ENCODE data around the gene NR2E1.

DNA sequence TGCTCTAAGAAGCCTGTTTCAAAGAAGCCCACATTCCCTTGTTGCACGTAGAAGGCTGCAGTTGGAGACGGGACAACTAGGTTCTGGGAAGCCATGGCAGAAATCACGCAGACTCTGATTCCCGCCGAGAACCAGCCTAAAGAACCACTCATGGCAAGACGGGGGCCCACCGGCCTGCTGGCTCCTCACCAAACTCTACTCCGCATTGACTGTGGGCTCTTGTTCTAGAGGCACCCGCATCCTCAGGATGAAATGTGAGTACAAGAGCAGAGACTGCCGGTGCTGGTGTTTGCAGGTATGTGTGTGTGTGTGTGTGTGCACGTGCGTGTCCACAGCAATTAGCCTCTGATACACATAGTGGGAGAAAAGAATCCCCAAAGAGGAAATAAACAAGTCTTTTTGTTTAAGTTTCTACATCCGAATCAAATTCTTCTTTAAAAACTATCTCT lies 42.3 kb upstream of the NR2E1 start:
- no peak for TF ChIP-seq POLR2A (IDR thresholded peaks at IDR 0.05)
- TF ChIP-seq, protein P1, sequence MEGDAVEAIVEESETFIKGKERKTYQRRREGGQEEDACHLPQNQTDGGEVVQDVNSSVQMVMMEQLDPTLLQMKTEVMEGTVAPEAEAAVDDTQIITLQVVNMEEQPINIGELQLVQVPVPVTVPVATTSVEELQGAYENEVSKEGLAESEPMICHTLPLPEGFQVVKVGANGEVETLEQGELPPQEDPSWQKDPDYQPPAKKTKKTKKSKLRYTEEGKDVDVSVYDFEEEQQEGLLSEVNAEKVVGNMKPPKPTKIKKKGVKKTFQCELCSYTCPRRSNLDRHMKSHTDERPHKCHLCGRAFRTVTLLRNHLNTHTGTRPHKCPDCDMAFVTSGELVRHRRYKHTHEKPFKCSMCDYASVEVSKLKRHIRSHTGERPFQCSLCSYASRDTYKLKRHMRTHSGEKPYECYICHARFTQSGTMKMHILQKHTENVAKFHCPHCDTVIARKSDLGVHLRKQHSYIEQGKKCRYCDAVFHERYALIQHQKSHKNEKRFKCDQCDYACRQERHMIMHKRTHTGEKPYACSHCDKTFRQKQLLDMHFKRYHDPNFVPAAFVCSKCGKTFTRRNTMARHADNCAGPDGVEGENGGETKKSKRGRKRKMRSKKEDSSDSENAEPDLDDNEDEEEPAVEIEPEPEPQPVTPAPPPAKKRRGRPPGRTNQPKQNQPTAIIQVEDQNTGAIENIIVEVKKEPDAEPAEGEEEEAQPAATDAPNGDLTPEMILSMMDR (IDR thresholded peaks at IDR 0.05): no peak
